Measurements from ENCODE around the gene ARHGEF6.

Gene ARHGEF6

DNA sequence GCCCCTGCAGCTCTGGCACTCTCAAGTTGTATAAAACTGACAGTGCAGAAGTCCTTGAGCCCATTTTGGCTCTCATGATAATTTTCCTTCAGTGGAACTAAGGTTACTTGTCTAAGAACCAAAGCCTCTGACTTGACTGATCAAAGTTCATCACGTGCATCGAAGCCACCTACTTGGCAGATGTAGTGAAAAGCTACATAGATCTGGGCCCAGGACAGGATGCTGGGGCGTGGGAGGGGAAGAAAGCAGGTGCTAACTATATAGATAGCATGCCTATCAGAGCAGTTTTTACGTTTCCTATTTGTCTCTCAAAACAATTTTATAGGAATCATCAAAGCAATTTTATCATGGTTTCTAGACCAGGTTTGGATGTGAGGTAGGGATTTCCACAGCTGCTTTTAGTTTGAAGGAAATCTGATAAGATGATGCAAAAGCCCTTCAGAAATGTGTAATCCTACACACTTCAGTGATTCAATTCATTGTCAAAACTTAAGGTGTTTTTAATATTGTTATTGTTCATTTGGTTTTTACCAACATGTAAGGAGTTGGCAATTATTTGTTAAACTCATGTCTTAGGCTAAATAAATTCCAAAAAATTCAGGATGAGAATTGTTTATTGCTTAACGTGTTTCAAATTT lies 134.0 kb downstream of the ARHGEF6 start:
- DNase-seq (ENCODE audit: low read depth, low spot score), result no peak
- ChIA-PET POLR2A (no interaction called here), CTCF (no interaction called here)
- TF ChIP-seq, protein P1, sequence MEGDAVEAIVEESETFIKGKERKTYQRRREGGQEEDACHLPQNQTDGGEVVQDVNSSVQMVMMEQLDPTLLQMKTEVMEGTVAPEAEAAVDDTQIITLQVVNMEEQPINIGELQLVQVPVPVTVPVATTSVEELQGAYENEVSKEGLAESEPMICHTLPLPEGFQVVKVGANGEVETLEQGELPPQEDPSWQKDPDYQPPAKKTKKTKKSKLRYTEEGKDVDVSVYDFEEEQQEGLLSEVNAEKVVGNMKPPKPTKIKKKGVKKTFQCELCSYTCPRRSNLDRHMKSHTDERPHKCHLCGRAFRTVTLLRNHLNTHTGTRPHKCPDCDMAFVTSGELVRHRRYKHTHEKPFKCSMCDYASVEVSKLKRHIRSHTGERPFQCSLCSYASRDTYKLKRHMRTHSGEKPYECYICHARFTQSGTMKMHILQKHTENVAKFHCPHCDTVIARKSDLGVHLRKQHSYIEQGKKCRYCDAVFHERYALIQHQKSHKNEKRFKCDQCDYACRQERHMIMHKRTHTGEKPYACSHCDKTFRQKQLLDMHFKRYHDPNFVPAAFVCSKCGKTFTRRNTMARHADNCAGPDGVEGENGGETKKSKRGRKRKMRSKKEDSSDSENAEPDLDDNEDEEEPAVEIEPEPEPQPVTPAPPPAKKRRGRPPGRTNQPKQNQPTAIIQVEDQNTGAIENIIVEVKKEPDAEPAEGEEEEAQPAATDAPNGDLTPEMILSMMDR (IDR thresholded peaks at IDR 0.05; ENCODE audit: insufficient read depth, low read length, missing control alignments), result no peak
- no peak overlapping the region for H3K4me3 ChIP-seq (ENCODE audit: low read depth, low read length)

DNA sequence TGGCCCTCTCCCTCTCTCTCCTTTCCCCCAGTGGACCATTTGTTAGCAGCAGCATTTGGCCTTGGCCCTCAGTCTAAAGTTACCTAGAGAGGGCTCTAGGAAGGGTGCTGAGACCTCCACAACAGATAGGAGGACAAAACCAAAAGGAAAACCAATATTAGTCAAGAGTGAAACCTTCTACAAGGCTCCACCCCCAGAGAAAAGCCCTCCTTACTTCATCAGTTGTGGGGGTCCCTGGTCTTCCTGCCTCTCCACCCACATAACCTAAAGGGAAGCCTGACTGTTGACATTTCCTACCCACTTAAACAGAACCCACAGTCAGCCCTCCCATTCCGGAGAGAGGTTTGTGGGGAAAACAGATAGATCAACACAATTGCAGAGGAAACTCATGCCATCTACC lies 137.5 kb downstream of the ARHGEF6 start:
- ChIA-PET CTCF (no interaction called here), POLR2A (no interaction called here)
- H3K4me3 ChIP-seq (ENCODE audit: low read depth, low read length), result no peak overlapping the region
- no peak for DNase-seq (ENCODE audit: low read depth, low spot score)
- TF ChIP-seq, protein P1 (IDR thresholded peaks at IDR 0.05; ENCODE audit: insufficient read depth, low read length, missing control alignments), result no peak

DNA sequence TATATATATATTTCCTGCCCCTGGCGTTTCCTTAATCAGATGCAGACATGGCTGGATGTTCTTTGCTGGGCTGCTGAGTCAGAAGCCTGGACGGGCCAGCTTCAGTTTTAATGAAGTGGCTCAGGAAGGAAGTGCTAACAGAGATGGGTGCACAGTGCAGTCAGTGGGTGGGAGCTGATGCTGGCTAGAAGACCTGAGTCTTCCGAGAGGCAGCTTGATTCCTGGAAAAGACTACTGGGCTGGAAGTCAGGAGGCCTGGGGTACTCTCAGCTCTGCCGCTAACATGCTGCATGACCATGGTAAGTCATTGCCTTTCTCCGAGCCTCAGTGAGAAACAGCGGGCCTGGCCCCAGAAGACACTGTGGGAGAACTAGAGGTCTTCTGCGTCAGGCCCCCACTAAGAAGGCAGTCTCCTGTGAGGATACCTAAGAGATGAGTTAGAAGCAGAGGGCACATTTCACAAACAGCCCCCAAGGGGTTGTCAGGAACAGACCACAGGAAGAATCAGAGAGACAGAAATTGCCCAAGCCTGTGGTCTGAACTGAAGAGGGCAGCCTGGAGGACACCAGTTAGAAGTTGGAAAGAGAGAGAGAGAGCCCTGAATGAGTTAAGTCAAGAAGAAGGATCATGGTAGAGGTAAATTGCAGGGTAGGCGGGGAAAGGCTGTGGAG lies 141.1 kb downstream of the ARHGEF6 start:
- TF ChIP-seq, protein P1 (IDR thresholded peaks at IDR 0.05; ENCODE audit: insufficient read depth, low read length, missing control alignments), result no peak
- CTCF ChIA-PET, result no interaction called here
- POLR2A ChIA-PET, result no interaction called here
- DNase-seq (ENCODE audit: low read depth, low spot score), result no peak
- no peak overlapping the region for H3K4me3 ChIP-seq (ENCODE audit: low read depth, low read length)

DNA sequence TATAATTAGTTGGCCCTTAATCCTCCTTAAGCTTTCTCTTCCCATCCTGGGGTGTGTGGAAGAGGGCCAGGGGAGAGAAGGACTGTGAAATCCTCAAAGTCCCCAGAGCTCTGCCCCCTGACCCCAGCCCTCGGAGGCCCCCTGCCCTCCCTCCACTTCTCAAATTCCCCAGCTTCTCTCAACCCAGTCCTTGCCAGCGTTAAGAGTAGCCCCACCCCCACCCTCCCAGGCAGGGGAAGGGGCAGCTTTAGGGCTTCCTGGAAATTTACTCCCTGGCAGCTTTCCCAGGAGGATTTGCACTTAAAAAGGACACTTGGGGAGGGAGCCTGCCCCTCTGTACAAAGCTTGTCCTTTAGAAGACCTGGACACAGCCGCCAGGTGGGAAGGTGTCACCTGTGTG lies 144.6 kb downstream of the ARHGEF6 start:
- ChIA-PET CTCF (no interaction called here), POLR2A (no interaction called here)
- no peak overlapping the region for H3K4me3 ChIP-seq (ENCODE audit: low read depth, low read length)
- no peak for DNase-seq (ENCODE audit: low read depth, low spot score)
- TF ChIP-seq, protein P1 (IDR thresholded peaks at IDR 0.05; ENCODE audit: insufficient read depth, low read length, missing control alignments), result no peak

DNA sequence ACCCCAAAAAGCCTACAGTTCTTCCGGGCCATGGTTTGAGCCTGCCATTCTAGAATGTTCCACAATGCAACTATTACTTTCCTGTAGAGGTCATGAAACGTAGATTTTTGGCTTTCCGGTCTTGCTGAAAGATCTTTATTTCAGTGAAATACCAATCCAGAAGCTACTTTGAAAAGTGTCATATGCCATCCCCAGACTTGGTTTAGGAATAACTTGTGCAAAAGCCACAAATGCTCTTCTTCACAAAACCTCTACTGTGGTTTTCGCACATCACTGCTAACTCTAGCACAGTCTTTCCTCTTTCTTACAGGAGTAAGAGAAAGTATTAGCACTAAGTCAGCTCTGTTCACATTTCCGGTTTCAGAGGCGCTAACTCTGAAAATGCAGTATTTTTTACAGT lies 145.5 kb downstream of the ARHGEF6 start:
- DNase-seq (ENCODE audit: low read depth, low spot score), result no peak
- no peak overlapping the region for H3K4me3 ChIP-seq (ENCODE audit: low read depth, low read length)
- POLR2A ChIA-PET, result no interaction called here
- CTCF ChIA-PET, result no interaction called here
- TF ChIP-seq, protein P1 (IDR thresholded peaks at IDR 0.05; ENCODE audit: insufficient read depth, low read length, missing control alignments), result no peak

DNA sequence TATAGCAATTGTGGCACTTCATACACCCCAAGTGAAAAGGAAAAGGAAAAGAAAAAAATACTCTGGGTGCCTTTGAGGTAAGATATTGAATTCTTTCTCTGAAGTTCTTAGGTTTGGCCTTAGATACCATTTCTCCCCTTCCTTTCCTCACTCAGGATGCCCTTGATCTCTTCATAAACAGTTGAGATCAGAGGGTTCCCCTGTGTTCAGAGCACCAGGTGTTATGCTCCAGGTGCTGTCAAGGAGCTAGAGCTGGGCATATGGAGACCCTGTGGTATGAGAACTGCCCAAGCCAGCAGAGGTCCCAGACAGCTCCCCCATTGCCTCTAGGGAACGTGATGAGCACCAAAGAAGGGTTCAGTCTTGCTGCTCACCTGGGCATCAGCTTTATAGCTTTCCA lies 149.9 kb downstream of the ARHGEF6 start:
- TF ChIP-seq, protein P1 (IDR thresholded peaks at IDR 0.05; ENCODE audit: insufficient read depth, low read length, missing control alignments), result no peak
- no peak overlapping the region for H3K4me3 ChIP-seq (ENCODE audit: low read depth, low read length)
- ChIA-PET POLR2A (no interaction called here), CTCF (no interaction called here)
- no peak for DNase-seq (ENCODE audit: low read depth, low spot score)
